Ovary (tissue), 9 donors: ENCODE results near the gene STMN1. TPM values are rescaled to one million over a fixed set of nuclear protein-coding genes. Genes with fewer than 3 reads are reported as not detected.
A peak's percentile ranks its signal among the peaks of the same experiment; 100 is the strongest.

Experiments
- DNase-seq, 5 donors: peaks; one replicate each; pipeline ENCODE4 v3.0.0-alpha.2; 2019 to 2020
- H3K27ac ChIP-seq, 2 donors: fragments of 200-600 bp; one replicate each; pipeline versions ENCODE4 v1.5.1 to v1.8.0; 2019 to 2022
- H3K27me3 ChIP-seq: fragments of 200-600 bp; one replicate; pipeline ENCODE4 v1.8.0; 2022
- H3K36me3 ChIP-seq: fragments of 200-600 bp; sonication (generic); one replicate; pipeline ENCODE4 v1.5.1; 2019
- H3K4me1 ChIP-seq: one replicate; pipeline ENCODE4 v1.8.1; 2013; ENCODE audit warnings: mild to moderate bottlenecking, moderate library complexity; ENCODE audit not compliant: insufficient read depth
- H3K4me3 ChIP-seq: fragments of 200-600 bp; sonication (generic); one replicate; pipeline ENCODE4 v1.5.1; 2017
- H3K9me3 ChIP-seq, 2 donors: fragments of 200-600 bp in 1 of 2; sonication (generic) in 1 of 2; one replicate each; pipeline versions ENCODE4 v1.5.1 to v1.8.1; 2013 to 2019; ENCODE audit warnings: mild to moderate bottlenecking in 1 of 2, moderate library complexity in 1 of 2
- CTCF ChIP-seq, 3 donors: fragments of 450-650 bp in 2 of 3; fragments of 200-600 bp in 1 of 3; IDR thresholded peaks; one replicate each; pipeline versions ENCODE4 v1.5.1 to v1.8.0; 2016 to 2022; ENCODE audit warnings: antibody characterized with exemption in 3 of 3, mild to moderate bottlenecking in 1 of 3
- EP300 ChIP-seq: sonication (generic); formaldehyde crosslinking; IDR thresholded peaks from one replicate; pipeline ENCODE4 v1.6.1; 2017; ENCODE audit warnings: antibody characterized with exemption
- POLR2A ChIP-seq: fragments of 450-650 bp; IDR thresholded peaks from one replicate; pipeline ENCODE4 v1.6.1; 2017; ENCODE audit warnings: antibody characterized with exemption, mild to moderate bottlenecking, moderate library complexity
- WGBS, 3 donors: extraction: QIAGEN DNeasy Blood & Tissue Kit in 1 of 3; methylation state at CpG; one replicate each; pipeline versions ENCODE4 v1.1.5 to v1.1.7; 2013 to 2017; 5-methylcytosine and 5-hydroxymethylcytosine counted together
- intact Hi-C, 4 donors: fragments of 100-400 bp; cut with DNase I; formaldehyde crosslinking; loops; one replicate each; pipeline versions ENCODE4 v1.11.0 to v1.15.1; 2022 to 2023
- polyA plus RNA-seq, 2 donors: library from polyadenylated mRNA; stranded (reverse); fragments of 200-250 nt in 1 of 2; fragments of 350-450 nt in 1 of 2; fragmentation: Illumina TruSeq in 1 of 2; extraction: RNeasy Lipid Tissue Mini Kit (QIAGEN cat#74804) in 1 of 2; gene quantifications; one replicate each; pipeline ENCODE4 v1.2.3, GENCODE V29; 2013 to 2014
- total RNA-seq, 7 donors: library from RNA; depleted of rRNA in 2 of 7; stranded (reverse); fragments of >200 nt in 2 of 7; fragmentation: NEBNext Ultra II Directional in 3 of 7; extraction: Animal tissue kit (Norgen Biotek cat#: 25700) in 3 of 7; gene quantifications; one replicate each; pipeline versions ENCODE4 v1.1.0 to v1.2.4, GENCODE V29; 2016 to 2023
- donor health status: DM: no; HTN: no; CAD: no; lungs with moderate emphysema.
- donor health status: DM: no; HTN: no; CAD: no.
- donor health status: Bipolar disorder and iron deficiency.
- donor health status: DM: yes; HTN: yes; CAD: no.
- donor health status: DM: no; HTN: no; CAD: no.
- donor health status: DM: yes; HTN: yes; CAD: no.

Gene STMN1
- total and polyA plus RNA-seq, 9 donors = 59.3 to 271 (median 142) TPM

GRCh38 chr1:25895365-25895990, 10.7 kb downstream of the STMN1 start:
- no peak overlapping the region for H3K4me3 ChIP-seq
- intact Hi-C loops = loop anchor here in 3 of 4 donors (5.0 to 10.0 kb wide), 2 partner anchors 99 to 102 kb away; partner anchors contain the start of gene PAFAH2 (in 3 of the 3)
- H3K27me3 ChIP-seq = no peaks in the 10 kb centered on the region
- H3K27ac ChIP-seq = peak overlapping the region in 1 of 2 donors; percentile 58
- H3K9me3 ChIP-seq = no peaks in the 10 kb centered on the region
- peak; percentile 87 to 92 (median 90) for DNase-seq
- 4 to 7% (median 6%) methylated on average over 12 of the region's 12 CpGs for WGBS, 3 donors
- no peaks in the 10 kb centered on the region for H3K36me3 ChIP-seq
- TF ChIP-seq CTCF (IDR thresholded peaks at IDR 0.05) (peak; percentile 87 to 97 (median 96)), EP300 (no peak)
- peaks cover 27% of the 10 kb centered on the region for H3K4me1 ChIP-seq

GRCh38 chr1:25893116-25893515, 13.1 kb downstream of the STMN1 start:
- no peaks in the 10 kb centered on the region for H3K36me3 ChIP-seq
- no peak for TF ChIP-seq CTCF (IDR thresholded peaks at IDR 0.05)
- no peak for TF ChIP-seq EP300
- TF ChIP-seq POLR2A = no peak
- DNase-seq = no peak
- H3K4me3 ChIP-seq = no peak overlapping the region
- peak overlapping the region in 1 of 2 donors; percentile 83 for H3K27ac ChIP-seq
- H3K27me3 ChIP-seq = no peaks in the 10 kb centered on the region
- peaks cover 36% of the 10 kb centered on the region for H3K4me1 ChIP-seq
- WGBS, 3 donors = 9 to 19% (median 19%) methylated on average over 4 of the region's 4 CpGs
- no peaks in the 10 kb centered on the region for H3K9me3 ChIP-seq
- intact Hi-C loops = loop anchor here in 1 of 4 donors (10.0 kb wide), 1 partner anchor 102 kb away; the partner anchor contains the start of gene PAFAH2

- H3K27ac ChIP-seq = peak overlapping the region in 1 of 2 donors; percentile 83
- no peak for TF ChIP-seq POLR2A
- no peak for TF ChIP-seq CTCF (IDR thresholded peaks at IDR 0.05)
- no peak for TF ChIP-seq EP300
- no peaks in the 10 kb centered on the region for H3K27me3 ChIP-seq
- peaks cover 36% of the 10 kb centered on the region for H3K4me1 ChIP-seq
- intact Hi-C loops = loop anchor here in 1 of 4 donors (10.0 kb wide), 1 partner anchor 103 kb away; the partner anchor contains the start of gene PAFAH2
- DNase-seq = peak in 1 of 5 donors; percentile 34
- no peak overlapping the region for H3K4me3 ChIP-seq
- WGBS, 3 donors = 53 to 65% (median 54%) methylated on average over 5 of the region's 5 CpGs
- H3K9me3 ChIP-seq = no peaks in the 10 kb centered on the region
- no peaks in the 10 kb centered on the region for H3K36me3 ChIP-seq
Measured at GRCh38 chr1:25891606-25892005, 14.6 kb downstream of the STMN1 start.

GRCh38 chr1:25890239-25891034, 15.8 kb downstream of the STMN1 start:
- Histone ChIP-seq H3K27me3 (no peaks in the 10 kb centered on the region), H3K4me3 (no peak overlapping the region), H3K36me3 (no peaks in the 10 kb centered on the region), H3K27ac (peak overlapping the region in 1 of 2 donors; percentile 83), H3K9me3 (no peaks in the 10 kb centered on the region), H3K4me1 (peaks cover 32% of the 10 kb centered on the region)
- WGBS, 3 donors = 18 to 46% (median 20%) methylated on average over 10 of the region's 10 CpGs
- TF ChIP-seq POLR2A (no peak), EP300 (no peak), CTCF (IDR thresholded peaks at IDR 0.05) (no peak)
- intact Hi-C loops = loop anchor here in 1 of 4 donors (10.0 kb wide), 1 partner anchor 104 kb away; the partner anchor contains the start of gene PAFAH2
- DNase-seq = peak in 4 of 5 donors; percentile 51 to 72 (median 64)
